CD4-positive, alpha-beta T cell treated with Interleukin-1 beta for 1 hour (primary cell): ENCODE results near the gene CPA1.

Experiments used
- DNase-seq, 2 donors: peaks; one replicate each; pipeline ENCODE4 v3.0.0-alpha.2; 2020 to 2022

The CPA1 gene

DNA sequence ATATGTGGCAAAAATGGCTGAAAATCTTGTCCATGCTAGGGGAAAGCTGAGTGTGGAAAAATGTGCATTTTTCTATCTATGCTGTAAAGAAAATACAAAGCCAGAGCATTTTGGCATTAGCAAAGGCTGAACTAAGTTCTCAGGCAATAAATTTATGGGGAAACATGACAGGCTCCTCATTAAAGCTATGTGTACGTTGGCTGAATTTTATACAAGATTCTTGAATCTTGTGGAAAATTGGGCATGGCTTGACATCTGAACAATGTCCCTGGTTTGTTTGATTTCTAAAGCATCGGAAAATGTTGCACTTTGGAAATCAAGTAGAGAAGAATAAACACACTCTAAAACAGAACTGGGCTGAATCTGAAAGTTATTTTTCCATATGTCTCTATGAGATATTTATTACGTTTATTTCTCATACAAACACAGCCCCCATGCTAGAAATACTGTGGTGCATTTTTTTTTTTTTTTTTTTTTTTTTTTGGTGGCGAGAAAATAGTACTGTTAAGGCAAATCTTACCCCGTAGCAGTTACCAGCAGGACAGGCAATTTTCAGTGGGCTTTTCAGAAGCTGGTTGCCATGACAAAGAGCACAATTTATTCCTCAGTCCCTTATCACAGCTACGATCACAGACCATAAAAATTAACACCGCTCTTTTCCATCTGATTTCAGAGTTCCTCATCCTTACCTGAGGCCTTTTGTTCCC, 16.9 kb downstream of the CPA1 start:
- DNase-seq = no peak

DNA sequence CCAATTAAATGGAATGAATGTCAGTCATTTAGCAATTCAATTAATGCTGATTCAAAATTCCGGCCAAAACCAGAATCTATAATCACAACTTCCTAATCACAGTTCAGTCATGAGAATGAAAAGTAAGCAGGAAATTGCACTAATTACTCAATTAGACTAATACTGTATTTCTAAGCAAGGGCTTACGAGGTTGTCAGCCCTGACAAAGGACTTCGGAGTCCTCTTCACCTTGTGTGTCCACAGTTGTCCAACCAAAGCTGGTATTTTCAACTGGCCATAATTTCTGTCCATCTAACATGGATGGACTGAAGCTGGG, 17.4 kb downstream of the CPA1 start:
- no peak for DNase-seq

DNA sequence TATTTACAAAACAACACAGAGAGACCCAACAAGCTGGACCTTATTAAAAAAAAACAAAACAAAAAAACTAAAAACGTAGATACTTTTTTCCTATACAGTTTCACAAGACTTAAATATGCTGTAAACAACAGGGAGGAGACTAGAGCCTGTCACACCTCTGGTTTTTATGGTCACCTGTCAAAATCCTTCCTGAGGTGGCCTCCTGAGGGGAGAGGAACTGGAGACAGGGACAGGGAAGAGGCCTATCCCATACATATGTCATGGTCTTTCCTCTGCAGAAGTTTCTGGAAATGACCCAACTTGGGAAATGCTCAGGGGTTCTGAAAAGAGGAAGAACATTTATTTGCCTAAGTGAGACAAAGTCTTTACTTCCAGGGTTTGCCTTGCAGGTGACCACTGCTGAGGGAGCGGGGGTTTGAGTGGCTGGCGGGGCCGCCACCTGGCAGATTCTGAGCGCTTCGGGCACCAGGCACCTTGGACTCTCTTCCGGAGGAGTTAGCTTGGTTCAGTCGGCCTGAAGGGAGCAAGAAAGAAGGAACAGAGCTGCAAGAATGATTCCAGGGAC, 18.3 kb downstream of the CPA1 start:
- no peak for DNase-seq

DNA sequence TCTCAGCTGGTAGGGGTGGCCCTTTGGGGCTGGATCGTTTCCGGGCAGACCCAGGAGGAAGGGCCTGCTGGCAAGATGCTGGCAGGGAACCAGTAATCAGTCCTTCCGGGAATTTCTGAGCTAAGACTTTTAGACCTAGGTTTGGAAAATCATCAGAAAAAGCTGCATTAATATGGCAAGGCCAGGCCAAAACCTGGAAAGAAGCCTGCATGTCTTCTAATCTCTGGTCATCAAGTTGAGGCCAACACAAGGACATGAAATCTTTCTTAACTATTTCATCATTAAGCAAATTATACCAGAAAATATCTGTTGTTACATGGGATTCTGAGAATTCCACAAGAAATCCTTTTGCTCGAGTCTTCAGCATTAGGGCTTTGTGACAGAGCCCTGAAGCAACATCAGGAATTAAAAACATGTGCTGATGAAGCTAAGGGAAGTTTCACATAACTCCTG, 19.9 kb downstream of the CPA1 start:
- DNase-seq = no peak

DNA sequence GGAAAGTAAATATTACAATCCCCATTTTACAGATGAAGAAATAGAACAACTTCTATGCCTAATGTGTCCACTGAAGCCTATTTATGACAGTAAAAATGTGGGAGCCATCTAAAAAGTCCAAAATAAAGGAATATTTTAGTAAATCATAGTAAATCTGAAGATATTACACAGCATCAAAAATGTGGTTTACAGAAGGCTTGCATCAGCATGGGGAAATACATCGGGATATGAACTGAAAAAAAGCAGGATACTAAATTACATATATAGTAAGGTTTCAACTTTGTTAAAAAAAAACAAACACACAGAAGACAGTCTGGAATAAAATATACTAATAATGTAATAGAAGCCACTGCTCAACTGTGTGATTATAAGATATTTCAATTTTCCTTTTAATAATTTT, 20.8 kb downstream of the CPA1 start:
- DNase-seq = no peak

DNA sequence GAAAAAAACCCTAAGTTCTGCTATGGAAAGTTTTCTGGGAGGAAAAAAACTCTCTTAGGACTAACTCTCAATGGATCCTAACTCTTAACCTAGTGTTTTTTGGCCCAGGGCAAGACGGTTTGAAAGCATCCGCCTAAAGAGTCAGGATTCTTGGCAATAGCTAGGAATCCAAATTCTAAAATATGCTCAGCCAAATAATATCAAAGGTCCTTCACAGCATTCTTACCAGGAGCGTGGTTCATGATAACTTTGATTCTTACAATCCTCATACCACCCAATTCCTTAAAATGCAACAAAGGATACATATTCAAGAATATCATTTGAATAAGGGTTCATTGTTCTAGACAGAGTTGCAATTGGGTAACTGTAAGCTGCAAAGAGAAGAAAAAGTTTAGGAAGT, 21.3 kb downstream of the CPA1 start:
- DNase-seq = no peak

DNA sequence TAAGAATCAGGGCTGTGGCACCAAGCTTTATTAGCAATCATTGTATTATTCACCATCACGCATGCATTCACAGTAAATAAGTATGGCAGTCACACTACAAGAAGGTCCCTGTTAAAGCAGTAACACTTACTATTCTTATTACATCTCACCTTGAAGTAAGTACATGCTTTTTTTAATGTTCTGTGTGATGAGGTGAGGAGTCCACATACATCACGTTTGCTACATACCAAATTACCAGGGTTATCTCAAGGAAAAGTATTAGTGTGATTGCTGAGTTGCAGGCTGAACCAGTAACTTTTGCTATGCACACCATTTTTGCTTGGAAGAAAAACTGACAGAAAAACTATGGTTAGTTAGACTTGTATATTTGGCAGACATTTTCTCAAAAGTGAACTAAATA, 24.7 kb downstream of the CPA1 start:
- no peak for DNase-seq

DNA sequence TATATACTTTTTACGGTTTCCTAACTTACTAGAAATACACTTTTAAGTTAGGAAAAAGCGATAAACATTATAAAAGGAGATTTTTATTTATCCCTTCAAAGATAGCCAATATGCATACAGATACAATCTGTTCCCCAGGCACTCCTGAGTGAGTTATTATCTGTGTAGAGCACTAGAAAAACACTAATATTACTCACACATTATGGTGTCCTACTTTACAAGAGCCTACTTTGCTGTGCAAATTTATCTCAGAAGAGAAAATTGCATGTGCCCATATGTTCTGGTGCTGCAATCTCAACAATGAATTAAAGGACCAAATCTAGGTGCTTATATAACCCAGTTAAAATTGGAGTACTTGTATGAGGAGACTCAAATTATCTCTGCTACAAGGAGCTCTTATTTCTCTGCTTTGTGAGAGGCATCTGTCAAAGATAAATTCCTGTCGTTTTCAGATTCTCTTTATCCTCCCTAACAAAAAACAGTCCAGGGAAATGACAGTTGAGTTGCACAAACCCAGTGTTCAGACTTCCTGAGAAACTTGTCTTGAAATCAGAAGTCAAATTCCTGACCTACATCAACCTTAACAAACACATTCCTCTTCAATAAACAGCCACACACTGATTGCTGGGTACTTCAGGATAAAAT, 28.9 kb downstream of the CPA1 start:
- DNase-seq = no peak

DNA sequence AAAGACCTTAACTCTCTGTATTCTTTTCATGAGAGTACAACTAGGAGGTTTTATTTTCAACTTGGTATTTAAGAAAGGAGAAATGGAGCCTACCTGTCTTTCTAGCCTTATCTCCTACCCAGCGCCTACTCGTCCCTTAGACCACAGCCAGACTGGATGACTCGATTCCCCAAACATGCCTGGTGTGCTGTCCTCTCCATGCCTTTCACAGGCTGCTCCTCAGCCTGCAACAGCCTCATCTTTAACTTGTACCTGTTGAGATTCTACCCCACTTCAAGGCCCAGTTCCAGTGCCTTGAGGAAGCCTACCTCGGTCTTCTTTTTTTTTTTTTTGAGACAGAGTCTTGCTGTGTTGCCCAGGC, 29.4 kb downstream of the CPA1 start:
- DNase-seq = no peak

DNA sequence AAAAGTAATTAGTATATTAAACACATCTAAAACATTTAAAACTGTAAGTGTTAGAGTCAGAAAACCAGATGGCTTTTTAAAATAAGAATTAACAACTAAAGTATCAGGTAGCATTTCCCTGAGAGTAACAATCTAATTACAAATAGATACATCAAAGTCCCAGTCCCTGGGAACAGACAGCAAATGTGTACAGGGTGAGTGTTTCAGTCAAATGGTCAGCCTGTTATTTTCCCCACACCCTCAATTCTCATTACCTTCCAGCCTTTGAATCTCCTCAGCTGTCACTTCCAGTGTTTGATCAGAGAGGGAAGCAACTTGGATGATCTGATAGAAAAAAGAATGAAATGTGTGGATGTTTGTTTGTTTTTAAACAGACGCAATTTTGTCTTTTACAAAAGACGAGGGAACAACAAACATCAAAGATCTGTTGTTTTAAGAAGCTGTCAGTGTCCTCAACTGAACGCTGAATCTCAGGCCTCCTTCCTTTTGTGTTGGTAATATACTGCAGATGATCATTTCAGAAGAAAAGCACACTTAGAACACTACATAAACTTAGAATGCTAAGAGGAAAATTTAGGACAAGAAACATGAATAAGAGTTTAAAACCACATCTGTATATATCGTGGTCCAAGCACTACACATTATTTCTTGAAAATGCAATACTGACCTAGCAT, 30.7 kb downstream of the CPA1 start:
- no peak for DNase-seq

DNA sequence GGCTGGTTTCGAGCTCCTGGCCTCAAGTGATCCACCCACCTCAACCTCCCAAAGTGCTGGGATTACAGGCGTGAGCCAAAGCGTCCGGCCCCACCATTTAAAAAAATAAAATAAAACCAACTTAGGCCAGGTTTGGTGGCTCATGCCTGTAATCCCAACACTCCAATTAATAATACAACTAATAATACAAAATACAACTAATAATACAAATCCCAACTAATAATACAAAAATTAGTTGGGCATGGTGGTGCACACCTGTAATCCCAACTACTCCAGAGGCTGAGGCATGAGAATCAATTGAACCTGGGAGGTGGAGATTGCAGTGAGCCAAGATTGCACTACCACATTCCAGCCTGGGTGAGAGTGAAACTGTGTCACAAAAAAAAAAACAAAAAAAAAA, 32.9 kb downstream of the CPA1 start:
- DNase-seq = no peak

DNA sequence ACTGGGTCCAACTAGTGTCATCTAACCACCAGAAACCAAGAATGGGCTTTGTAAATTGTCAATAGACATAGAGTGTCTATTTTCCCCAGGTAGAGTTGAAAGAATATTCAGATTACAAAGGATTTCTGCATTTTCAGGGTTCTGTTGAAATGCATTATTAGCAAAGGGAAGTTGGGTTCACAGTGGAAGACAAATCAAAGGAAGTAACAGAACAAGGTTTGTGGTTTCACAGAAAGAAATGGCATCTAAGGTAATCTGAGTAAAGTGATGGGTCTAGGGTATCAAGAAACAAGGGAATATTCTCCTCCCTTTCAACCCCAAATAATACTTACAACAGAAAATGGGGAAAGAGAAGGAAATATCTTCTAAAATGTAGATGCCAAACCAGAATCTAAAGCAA, 34.7 kb downstream of the CPA1 start:
- no peak for DNase-seq

DNA sequence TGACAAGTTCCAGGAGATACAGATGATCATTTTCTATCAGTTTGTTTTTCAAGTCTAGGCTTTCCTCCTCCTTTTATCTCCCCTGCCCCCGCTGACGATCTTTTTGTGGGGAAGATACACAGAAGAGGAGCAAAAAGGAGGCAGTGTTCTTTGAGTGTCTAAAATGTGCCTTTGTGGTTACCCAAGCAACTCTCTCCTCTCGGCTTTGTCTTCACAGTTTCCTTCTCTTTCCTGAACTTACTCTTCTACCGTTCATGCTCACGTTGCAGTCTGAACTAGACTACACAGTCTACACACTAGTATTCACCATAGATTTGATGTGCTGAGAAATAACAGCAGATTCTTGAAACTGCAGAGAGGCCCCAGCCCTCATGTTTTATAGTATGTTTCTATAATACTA, 36.9 kb downstream of the CPA1 start:
- no peak for DNase-seq

DNA sequence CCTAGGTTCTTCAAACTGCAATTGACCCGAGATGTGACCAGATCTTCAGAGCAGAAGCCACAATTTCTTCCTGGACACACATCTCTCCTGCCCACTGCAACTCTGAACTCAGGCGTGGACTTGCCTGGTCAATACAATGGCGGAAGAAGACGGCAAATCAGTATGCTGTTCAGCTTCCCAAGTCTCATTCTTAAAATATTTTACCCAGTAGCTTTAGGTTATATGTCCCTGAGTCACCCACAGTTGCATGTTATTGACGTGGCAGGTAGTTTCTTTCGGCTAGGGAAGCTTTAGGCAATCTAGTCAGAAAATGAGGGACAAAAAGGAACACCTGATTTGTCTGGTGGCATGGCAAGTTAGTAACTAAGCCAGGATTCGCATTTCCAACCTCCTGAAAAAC, 38.0 kb downstream of the CPA1 start:
- DNase-seq = no peak

DNA sequence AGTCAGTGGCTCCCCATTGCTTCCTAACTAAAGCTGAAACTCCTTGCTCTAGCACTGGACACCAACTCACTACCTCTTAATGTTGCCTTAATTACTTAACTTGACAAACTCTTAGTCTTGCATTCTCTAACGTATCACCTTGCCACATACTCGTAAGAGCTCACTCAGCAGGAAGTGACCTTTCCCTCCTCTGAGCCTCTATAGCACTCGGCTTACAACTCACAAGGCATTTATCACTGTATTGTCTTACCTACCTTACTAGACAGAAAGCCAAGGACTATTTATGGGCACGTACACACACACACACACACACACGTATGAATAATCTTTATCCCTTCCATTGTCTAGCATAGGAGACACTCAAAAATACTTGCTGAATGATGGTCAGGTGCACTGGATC, 39.4 kb downstream of the CPA1 start:
- no peak for DNase-seq

DNA sequence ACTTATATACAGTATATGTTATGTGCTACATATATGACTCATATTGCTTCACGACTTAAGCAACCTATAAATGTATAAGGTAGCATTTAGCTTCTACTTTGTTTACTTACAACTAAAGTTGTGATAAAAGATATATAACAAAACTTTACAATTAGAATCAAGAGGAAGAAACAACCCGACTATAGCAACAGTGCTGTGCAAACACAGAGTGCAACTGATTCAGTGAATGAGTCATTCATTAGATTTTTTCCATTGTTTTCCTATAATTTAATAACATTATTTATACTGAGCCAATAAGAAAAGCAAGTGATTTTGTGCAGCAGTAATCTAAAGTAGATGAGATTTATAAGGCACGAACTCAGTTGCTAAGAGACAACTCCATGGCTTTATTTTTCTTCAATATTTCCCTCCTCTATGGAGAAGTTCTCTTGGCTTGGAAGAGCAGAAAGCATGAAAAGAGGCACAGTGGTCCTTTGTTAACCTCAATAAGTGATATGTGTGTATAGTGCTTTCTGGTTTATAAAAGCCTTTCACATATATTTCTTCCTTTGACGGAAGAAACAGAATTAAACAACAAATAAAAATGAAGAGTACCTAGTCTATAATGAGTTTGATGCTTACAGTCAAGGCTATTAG, 40.8 kb downstream of the CPA1 start:
- DNase-seq = no peak

DNA sequence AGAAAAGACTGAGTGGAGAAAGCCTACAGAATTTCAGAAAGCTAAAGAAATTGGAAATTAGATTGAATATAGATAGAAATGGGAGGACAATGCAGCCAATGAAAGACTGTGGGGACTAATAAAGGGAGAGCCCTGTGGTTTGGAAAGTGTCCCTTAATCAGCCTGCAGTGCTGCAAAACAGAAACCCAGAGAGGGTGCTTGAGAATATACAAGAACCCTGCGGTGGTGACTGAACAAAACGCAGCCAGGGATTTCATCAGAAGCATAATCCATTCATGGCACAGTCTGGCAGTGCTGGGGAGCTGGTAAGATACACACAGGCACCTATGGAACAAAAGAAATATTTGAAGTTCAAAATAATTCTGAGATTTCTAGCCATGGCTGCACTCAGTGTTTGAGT, 41.4 kb downstream of the CPA1 start:
- DNase-seq = no peak

DNA sequence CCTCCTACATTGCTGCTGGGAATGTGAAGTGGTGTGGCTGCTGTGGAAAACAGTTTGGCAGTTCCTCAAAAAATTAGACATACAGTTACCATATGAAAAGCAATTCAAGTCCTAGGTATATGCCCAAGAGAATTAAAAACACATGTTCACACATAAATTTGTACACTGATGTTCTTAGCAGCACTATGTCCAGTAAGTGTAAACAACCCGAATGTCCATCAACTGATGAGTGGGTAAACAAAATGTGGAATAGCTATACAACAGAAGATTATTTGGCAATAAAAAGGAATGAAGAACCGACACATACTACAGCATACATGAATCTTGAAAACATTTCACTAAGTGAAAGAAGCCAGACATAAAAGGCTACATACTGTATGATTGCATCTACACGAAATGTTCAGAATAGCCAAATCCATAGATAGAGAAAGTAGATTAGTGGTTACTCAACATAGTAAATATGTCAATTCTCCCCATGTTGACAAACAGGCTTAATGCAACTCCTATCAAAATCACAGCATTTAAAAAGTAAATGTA, 43.3 kb downstream of the CPA1 start:
- DNase-seq = no peak

DNA sequence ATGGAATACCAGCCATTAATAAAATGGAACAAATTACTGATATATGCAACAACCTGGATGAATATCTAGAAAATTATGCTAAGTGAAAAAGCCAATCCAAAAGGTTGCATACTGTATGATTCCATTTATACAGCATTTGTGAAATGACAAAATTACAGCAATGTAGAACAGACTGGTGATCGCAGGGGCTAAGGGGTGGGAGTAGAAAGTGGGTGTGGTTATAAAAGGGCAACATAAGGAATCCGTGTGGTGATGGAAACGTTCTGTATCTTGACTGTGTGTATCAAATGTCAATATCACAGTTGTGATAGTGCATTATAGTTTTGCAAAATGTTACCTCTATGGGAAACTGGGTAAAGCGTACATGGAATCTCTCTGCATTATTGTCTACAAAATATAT, 45.5 kb downstream of the CPA1 start:
- no peak for DNase-seq

DNA sequence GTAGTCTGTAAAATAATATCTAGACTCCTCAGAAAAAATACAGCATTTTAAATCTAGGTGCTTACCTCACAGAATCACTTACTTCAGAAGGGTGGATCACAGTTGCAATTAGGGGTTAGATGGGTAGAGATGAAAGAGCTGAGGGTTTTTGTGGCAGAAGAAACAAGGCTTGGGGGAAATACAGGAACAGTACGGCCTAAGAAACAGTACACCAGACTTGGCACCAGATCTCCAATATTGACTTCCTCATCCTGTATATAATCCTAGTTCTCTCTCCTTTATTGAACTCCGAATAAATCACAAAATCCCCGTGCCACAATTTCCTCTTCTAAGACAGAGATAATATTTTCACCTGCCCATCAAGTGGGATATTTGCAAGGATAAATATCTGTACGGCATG, 46.3 kb downstream of the CPA1 start:
- DNase-seq = no peak

DNA sequence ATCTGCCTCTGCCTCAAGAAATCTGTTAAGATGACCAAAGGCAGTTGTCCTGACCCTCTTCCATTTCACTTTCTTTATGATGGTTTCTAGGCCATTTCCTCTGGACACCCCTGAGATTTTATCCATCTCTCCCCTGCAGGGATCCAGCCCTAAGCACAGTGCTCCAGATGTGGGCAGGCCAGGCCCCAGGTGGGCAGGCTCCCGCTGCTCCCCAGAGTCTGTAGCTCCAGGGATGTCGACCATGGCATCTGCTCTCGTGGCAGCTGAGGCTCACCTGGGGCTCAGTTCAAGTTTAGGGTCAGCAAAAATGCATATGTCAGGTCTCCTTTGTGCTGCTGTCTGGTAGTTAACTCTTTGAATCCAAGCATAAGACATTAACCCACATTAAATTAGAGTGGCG, 48.7 kb downstream of the CPA1 start:
- no peak for DNase-seq

DNA sequence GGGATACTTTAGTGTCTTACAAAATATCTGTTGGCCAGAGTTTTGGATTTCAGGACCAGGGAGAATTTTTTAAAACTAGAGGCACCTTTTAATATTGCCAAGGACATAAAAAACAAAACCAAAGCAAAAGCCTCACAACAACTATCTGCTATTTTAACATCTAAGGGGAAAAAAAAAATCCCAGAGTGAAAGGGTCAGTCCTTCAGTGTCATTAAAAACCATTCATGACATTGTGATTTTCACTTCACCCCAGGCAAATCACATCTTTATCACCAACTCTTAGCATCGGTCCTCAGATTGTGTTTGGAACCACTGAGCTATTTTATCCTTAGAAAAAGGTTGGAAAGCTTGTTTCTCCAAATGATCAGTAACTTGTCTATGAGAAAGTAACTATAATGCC, 49.8 kb downstream of the CPA1 start:
- DNase-seq = no peak

DNA sequence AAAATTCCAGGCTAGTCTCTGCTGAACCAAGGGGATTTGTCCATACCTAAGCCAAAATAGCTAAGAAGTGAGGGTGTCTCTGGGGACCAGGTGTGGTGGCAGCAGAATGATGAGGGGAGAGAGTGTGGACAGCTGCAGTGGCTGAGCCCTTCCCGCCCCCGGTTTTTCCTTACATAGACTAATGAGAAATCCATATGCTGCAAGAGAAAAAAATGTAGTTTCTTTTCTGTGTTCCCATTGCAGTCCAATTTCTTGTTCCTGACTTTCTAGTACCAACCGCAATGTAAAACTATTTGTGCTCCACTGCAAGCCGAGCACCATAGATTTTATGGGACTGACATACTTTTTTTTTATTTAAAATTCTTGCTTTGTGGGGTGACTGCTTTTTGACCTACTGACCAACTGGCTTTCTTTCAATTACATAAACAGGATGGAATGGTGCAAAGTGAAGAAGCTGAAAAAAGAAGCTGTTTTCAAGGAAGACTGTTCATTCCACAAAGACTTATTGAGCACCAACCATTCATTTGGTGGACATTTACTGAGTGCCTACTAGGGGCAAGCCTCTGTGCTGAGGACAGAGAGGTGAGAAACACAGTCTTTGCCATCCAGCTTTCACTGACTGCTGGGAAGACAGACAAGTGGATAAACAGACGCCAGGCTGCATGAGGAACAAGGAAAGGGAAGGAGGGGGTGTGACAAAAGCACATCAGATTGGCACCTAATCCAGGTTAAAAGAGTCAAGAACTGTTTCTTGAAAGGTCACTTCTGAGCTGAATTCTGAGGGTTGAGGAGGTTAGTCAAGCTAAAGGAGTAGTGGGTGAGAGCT, 50.8 kb downstream of the CPA1 start:
- DNase-seq = no peak
